Caco-2 (cell line): ENCODE measurements around the gene R3HCC1L. TPM values are rescaled to one million over a fixed set of nuclear protein-coding genes. Genes with fewer than 3 reads are reported as not detected.
"Not testable (repeated sequence)": the region's sequence is repeated elsewhere in the genome, so short reads cannot be mapped to it uniquely, and the experiment has no call there.

Experiments
- BruUV-seq: library from RNA; stranded (reverse); fragments of 400-500 nt; replicated peaks from 2 replicates; lab custom pipeline; 2021; lab: Mats Ljungman, UMichigan
- CTCF ChIA-PET: fragments of 300-600 bp; sonication (Branson Sonifier 250); formaldehyde crosslinking; loops from one replicate; lab custom pipeline; 2022; ENCODE audit warnings: antibody characterized with exemption; lab: Charles Lee
- POLR2A ChIA-PET: fragments of 300-600 bp; sonication (Branson Sonifier 250); formaldehyde crosslinking; loops from one replicate; lab custom pipeline; 2022; ENCODE audit warnings: antibody characterized with exemption; lab: Charles Lee
- DNase-seq, 2 experiments: peaks; one replicate each; pipeline versions ENCODE4 v3.0.0 to v3.0.0-alpha.2; 2020 to 2022
- H3K27me3 ChIP-seq: replicated peaks from 2 replicates; pipeline ENCODE4 v1.6.0; 2011; ENCODE audit warnings: low read length; ENCODE audit not compliant: control insufficient read depth, insufficient read depth
- H3K36me3 ChIP-seq: 2 replicates; pipeline ENCODE4 v1.5.1; 2011; ENCODE audit warnings: low read length; ENCODE audit not compliant: control insufficient read depth, insufficient read depth
- H3K4me1 ChIP-seq: fragments of 250-450 bp; sonication (Bioruptor Pico); 2 replicates; pipeline ENCODE4 v1.5.1; 2020; ENCODE audit warnings: mild to moderate bottlenecking
- H3K4me3 ChIP-seq: 2 replicates; pipeline ENCODE4 v1.5.1; 2011; ENCODE audit warnings: low read depth, mild to moderate bottlenecking, control low read depth, low read length
- H3K9me3 ChIP-seq: fragments of 250-450 bp; sonication (Bioruptor Pico); 2 replicates; pipeline ENCODE4 v1.5.1; 2020; ENCODE audit warnings: mild to moderate bottlenecking, moderate library complexity
- H3K27ac Mint-ChIP-seq: one replicate; pipeline ENCODE4 v1.8.0; 2022; ENCODE audit warnings: mixed read lengths; ENCODE audit not compliant: unreplicated experiment
- H3K27me3 Mint-ChIP-seq: one replicate; pipeline ENCODE4 v1.8.0; 2022; ENCODE audit warnings: mixed read lengths; ENCODE audit not compliant: insufficient read depth, unreplicated experiment
- H3K36me3 Mint-ChIP-seq: one replicate; pipeline ENCODE4 v1.8.0; 2022; ENCODE audit warnings: mild to moderate bottlenecking, mixed read lengths; ENCODE audit not compliant: insufficient read depth, unreplicated experiment
- H3K4me1 Mint-ChIP-seq: one replicate; pipeline ENCODE4 v1.8.0; 2022; ENCODE audit warnings: low read depth, mixed read lengths; ENCODE audit not compliant: unreplicated experiment
- H3K4me3 Mint-ChIP-seq: one replicate; pipeline ENCODE4 v1.8.0; 2022; ENCODE audit warnings: mild to moderate bottlenecking, moderate library complexity, mixed read lengths; ENCODE audit not compliant: unreplicated experiment
- H3K9me3 Mint-ChIP-seq: one replicate; pipeline ENCODE4 v1.8.0; 2022; ENCODE audit warnings: mixed read lengths; ENCODE audit not compliant: unreplicated experiment
- CTCF ChIP-seq, 2 experiments: fragments of 200-600 bp in 1 of 2; IDR thresholded peaks; 1 replicate in 1 of 2; 2 replicates in 1 of 2; pipeline versions ENCODE4 v1.5.1 to v1.8.0; 2011 to 2022; ENCODE audit warnings: antibody characterized with exemption in 1 of 2, control low read depth in 1 of 2, inconsistent platforms in 1 of 2, low read depth in 1 of 2, low read length in 1 of 2, mild to moderate bottlenecking in 1 of 2, moderate library complexity in 1 of 2; ENCODE audit not compliant: insufficient read depth in 1 of 2, severe bottlenecking in 1 of 2, unreplicated experiment in 1 of 2
- intact Hi-C: fragments of 100-400 bp; cut with micrococcal nuclease; formaldehyde crosslinking; loops from one replicate; pipeline ENCODE4 v1.10.0; 2022; ENCODE audit not compliant: unreplicated experiment
- total RNA-seq: library from RNA; stranded (reverse); gene quantifications from 2 replicates; pipeline ENCODE4 v1.2.3, GENCODE V29; 2022

R3HCC1L gene
- total RNA-seq, 1 experiment from 2014 or later = 16.5 TPM

GRCh38 chr10:98186681-98187080 is 52.2 kb downstream of the R3HCC1L start:
- BruUV-seq = no TSS peak
- H3K4me3 Mint-ChIP-seq = no peak overlapping the region
- no peaks in the 10 kb centered on the region for H3K27me3 Mint-ChIP-seq
- H3K36me3 Mint-ChIP-seq = peaks cover 12% of the 10 kb centered on the region
- no peak for DNase-seq
- ChIA-PET CTCF (no interaction called here), POLR2A (no interaction called here)
- H3K27ac Mint-ChIP-seq = no peak overlapping the region
- TF ChIP-seq CTCF (IDR thresholded peaks at IDR 0.05; ENCODE audit: insufficient read depth in 1 of 2, low read depth in 1 of 2, low read length in 1 of 2, severe bottlenecking in 1 of 2, unreplicated experiment in 1 of 2) = no peak
- Histone ChIP-seq H3K9me3 (no peaks in the 10 kb centered on the region), H3K4me3 (no peak overlapping the region), H3K27me3 (no peaks in the 10 kb centered on the region), H3K36me3 (no peaks in the 10 kb centered on the region; the same call in 1 of the 2 replicates), H3K4me1 (no peaks in the 10 kb centered on the region)
- intact Hi-C loops = no loop called here
- peaks cover 5% of the 10 kb centered on the region for H3K4me1 Mint-ChIP-seq
- H3K9me3 Mint-ChIP-seq = peaks cover 10% of the 10 kb centered on the region

GRCh38 chr10:98190773-98191172 is 56.3 kb downstream of the R3HCC1L start:
- H3K36me3 ChIP-seq, CTCF ChIA-PET, DNase-seq, BruUV-seq, H3K36me3 Mint-ChIP-seq, H3K27ac Mint-ChIP-seq, H3K4me1 ChIP-seq, POLR2A ChIA-PET, H3K4me3 Mint-ChIP-seq, H3K27me3 ChIP-seq, intact Hi-C loops, H3K4me1 Mint-ChIP-seq, H3K4me3 ChIP-seq, H3K27me3 Mint-ChIP-seq, H3K9me3 ChIP-seq: not testable (repeated sequence)
- H3K9me3 Mint-ChIP-seq = peaks cover 16% of the 10 kb centered on the region

- H3K36me3 Mint-ChIP-seq = no peaks in the 10 kb centered on the region
- no peak overlapping the region for H3K27ac Mint-ChIP-seq
- H3K4me3 Mint-ChIP-seq = no peak overlapping the region
- no peak for DNase-seq
- peaks cover 5% of the 10 kb centered on the region for H3K4me1 Mint-ChIP-seq
- TF ChIP-seq CTCF (IDR thresholded peaks at IDR 0.05; ENCODE audit: insufficient read depth in 1 of 2, low read depth in 1 of 2, low read length in 1 of 2, severe bottlenecking in 1 of 2, unreplicated experiment in 1 of 2) = no peak
- no peaks in the 10 kb centered on the region for H3K4me1 ChIP-seq
- ChIA-PET POLR2A (no interaction called here), CTCF (no interaction called here)
- H3K27me3 Mint-ChIP-seq = no peaks in the 10 kb centered on the region
- no TSS peak for BruUV-seq
- no peak overlapping the region for H3K4me3 ChIP-seq
- intact Hi-C loops = no loop called here
- peaks cover 16% of the 10 kb centered on the region for H3K9me3 Mint-ChIP-seq
- H3K27me3 ChIP-seq = no peaks in the 10 kb centered on the region
- H3K36me3 ChIP-seq = no peaks in the 10 kb centered on the region
- no peaks in the 10 kb centered on the region for H3K9me3 ChIP-seq
These were observed 58.6 kb downstream of the R3HCC1L start for GRCh38 chr10:98193037-98193436.

GRCh38 chr10:98194633-98195032 is 60.2 kb downstream of the R3HCC1L start:
- Mint-ChIP-seq H3K27me3 (no peaks in the 10 kb centered on the region), H3K4me3 (no peak overlapping the region), H3K4me1 (peaks cover 6% of the 10 kb centered on the region), H3K9me3 (peaks cover 16% of the 10 kb centered on the region), H3K27ac (no peak overlapping the region), H3K36me3 (no peaks in the 10 kb centered on the region)
- Histone ChIP-seq H3K36me3 (no peaks in the 10 kb centered on the region), H3K9me3 (no peaks in the 10 kb centered on the region), H3K27me3 (no peaks in the 10 kb centered on the region), H3K4me3 (no peak overlapping the region), H3K4me1 (no peaks in the 10 kb centered on the region)
- TF ChIP-seq CTCF (IDR thresholded peaks at IDR 0.05; ENCODE audit: insufficient read depth in 1 of 2, low read depth in 1 of 2, low read length in 1 of 2, severe bottlenecking in 1 of 2, unreplicated experiment in 1 of 2) = no peak
- BruUV-seq = no TSS peak
- POLR2A ChIA-PET = no interaction called here
- CTCF ChIA-PET = no interaction called here
- intact Hi-C loops = no loop called here
- DNase-seq = no peak
